ENCODE data around the gene CCDC18.

DNA sequence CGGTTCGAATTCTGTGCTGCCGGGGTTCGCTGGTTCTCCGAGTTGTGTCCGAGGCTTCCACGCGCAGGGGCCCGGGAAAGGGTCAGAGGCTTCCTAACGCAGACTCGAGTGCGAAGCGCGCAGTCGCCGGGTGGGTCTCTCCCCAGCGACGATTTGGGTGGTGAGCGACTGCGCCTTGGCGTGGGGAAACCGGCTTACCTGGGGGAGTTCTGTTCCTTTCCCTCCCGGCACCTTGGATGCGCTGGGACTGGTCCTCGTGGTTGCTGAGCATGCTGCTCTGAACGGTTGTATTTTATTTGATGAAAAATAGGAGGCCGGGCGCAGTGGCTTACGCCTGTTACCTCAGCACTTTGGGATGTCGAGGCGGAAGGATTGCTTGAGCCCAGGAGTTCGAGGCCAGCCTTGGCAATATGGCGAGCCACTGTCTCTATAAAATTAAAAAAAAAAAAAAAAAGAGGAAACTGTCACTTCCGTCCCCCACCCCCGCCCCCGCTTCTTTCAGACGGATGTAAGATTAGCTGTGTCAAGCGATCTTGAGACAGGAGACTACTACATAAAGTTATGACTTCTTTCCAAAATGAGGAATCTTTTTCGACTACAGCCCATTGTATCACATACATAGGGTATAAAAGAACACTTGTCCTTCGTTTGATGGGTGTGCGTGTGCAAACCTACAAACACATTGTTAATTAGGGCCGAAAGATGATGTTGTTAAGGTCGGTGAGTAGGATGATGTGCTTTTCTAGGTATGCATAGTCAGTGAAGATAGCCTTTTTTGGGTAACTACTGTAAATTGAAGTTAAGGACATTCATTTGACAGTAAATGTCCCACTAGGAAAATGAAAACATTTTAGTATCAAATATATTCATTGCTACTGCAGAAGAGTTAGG is at the start of gene CCDC18:
- TF ChIP-seq CTCF (IDR thresholded peaks at IDR 0.05) (peak in 1 of 2 donors; percentile 5), POLR2A (IDR thresholded peaks at IDR 0.05) (no peak)
